ENCODE data around the gene RANGRF. TPM values are rescaled to one million over a fixed set of nuclear protein-coding genes. Genes with fewer than 3 reads are reported as not detected.

The RANGRF gene
- total and polyA plus RNA-seq, 9 donors, result 12.9 to 28.3 (median 22.9) TPM

GRCh38 chr17:8285270-8286181 is 2.9 kb upstream of the RANGRF start:
- Histone ChIP-seq H3K4me3 (ENCODE audit: low read length) (no peak overlapping the region), H3K9me3 (replicated peaks; ENCODE audit: control insufficient read depth, low read depth, low read length) (no peaks in the 10 kb centered on the region), H3K4me1 (ENCODE audit: control insufficient read depth, insufficient read depth, low read length) (peaks cover 16% of the 10 kb centered on the region), H3K27me3 (ENCODE audit: control insufficient read depth, insufficient read depth, low read length) (no peaks in the 10 kb centered on the region), H3K27ac (ENCODE audit: low read length) (no peak overlapping the region), H3K36me3 (ENCODE audit: control insufficient read depth, insufficient read depth, low read length) (no peaks in the 10 kb centered on the region)
- WGBS (ENCODE audit: insufficient coverage), result 86% methylated on average over 3 of the region's 10 CpGs
- no peak for DNase-seq

- Histone ChIP-seq H3K4me3 (ENCODE audit: low read length) (peak overlapping the region; percentile 86), H3K27ac (ENCODE audit: low read length) (peak overlapping the region; percentile 92), H3K36me3 (ENCODE audit: control insufficient read depth, insufficient read depth, low read length) (no peaks in the 10 kb centered on the region), H3K4me1 (ENCODE audit: control insufficient read depth, insufficient read depth, low read length) (peaks cover 16% of the 10 kb centered on the region), H3K9me3 (replicated peaks; ENCODE audit: control insufficient read depth, low read depth, low read length) (no peaks in the 10 kb centered on the region), H3K27me3 (ENCODE audit: control insufficient read depth, insufficient read depth, low read length) (no peaks in the 10 kb centered on the region)
- 44% methylated on average over 8 of the region's 19 CpGs for WGBS (ENCODE audit: insufficient coverage)
- DNase-seq, result no peak
Observed at GRCh38 chr17:8287651-8288335, 677 bp upstream of the RANGRF start.

GRCh38 chr17:8289103-8289397 is 580 bp downstream of the RANGRF start:
- 3% methylated on average over 11 of the region's 17 CpGs for WGBS (ENCODE audit: insufficient coverage)
- Histone ChIP-seq H3K4me1 (ENCODE audit: control insufficient read depth, insufficient read depth, low read length) (peaks cover 16% of the 10 kb centered on the region), H3K9me3 (replicated peaks; ENCODE audit: control insufficient read depth, low read depth, low read length) (no peaks in the 10 kb centered on the region), H3K27ac (ENCODE audit: low read length) (peak overlapping the region; percentile 92), H3K27me3 (ENCODE audit: control insufficient read depth, insufficient read depth, low read length) (no peaks in the 10 kb centered on the region), H3K36me3 (ENCODE audit: control insufficient read depth, insufficient read depth, low read length) (no peaks in the 10 kb centered on the region), H3K4me3 (ENCODE audit: low read length) (peak overlapping the region; percentile 86)
- DNase-seq, result no peak

GRCh38 chr17:8290043-8290442 is 1.6 kb downstream of the RANGRF start:
- Histone ChIP-seq H3K4me1 (ENCODE audit: control insufficient read depth, insufficient read depth, low read length) (peaks cover 25% of the 10 kb centered on the region), H3K4me3 (ENCODE audit: low read length) (no peak overlapping the region), H3K27me3 (ENCODE audit: control insufficient read depth, insufficient read depth, low read length) (no peaks in the 10 kb centered on the region), H3K9me3 (replicated peaks; ENCODE audit: control insufficient read depth, low read depth, low read length) (no peaks in the 10 kb centered on the region), H3K36me3 (ENCODE audit: control insufficient read depth, insufficient read depth, low read length) (no peaks in the 10 kb centered on the region), H3K27ac (ENCODE audit: low read length) (no peak overlapping the region)
- no peak for DNase-seq
- 23% methylated on average over 2 of the region's 3 CpGs for WGBS (ENCODE audit: insufficient coverage)

GRCh38 chr17:8292639-8293395 is 4.3 kb downstream of the RANGRF start:
- H3K4me3 ChIP-seq (ENCODE audit: low read length), result no peak overlapping the region
- H3K27ac ChIP-seq (ENCODE audit: low read length), result no peak overlapping the region
- WGBS (ENCODE audit: insufficient coverage), result 64% methylated on average over 3 of the region's 5 CpGs
- DNase-seq, result no peak
- H3K36me3 ChIP-seq (ENCODE audit: control insufficient read depth, insufficient read depth, low read length), result no peaks in the 10 kb centered on the region
- H3K27me3 ChIP-seq (ENCODE audit: control insufficient read depth, insufficient read depth, low read length), result no peaks in the 10 kb centered on the region
- peaks cover 20% of the 10 kb centered on the region for H3K4me1 ChIP-seq (ENCODE audit: control insufficient read depth, insufficient read depth, low read length)
- no peaks in the 10 kb centered on the region for H3K9me3 ChIP-seq (replicated peaks; ENCODE audit: control insufficient read depth, low read depth, low read length)

- WGBS (ENCODE audit: insufficient coverage), result 88% methylated on average over 7 of the region's 9 CpGs
- no peak for DNase-seq
- Histone ChIP-seq H3K4me3 (ENCODE audit: low read length) (no peak overlapping the region), H3K9me3 (replicated peaks; ENCODE audit: control insufficient read depth, low read depth, low read length) (no peaks in the 10 kb centered on the region), H3K4me1 (ENCODE audit: control insufficient read depth, insufficient read depth, low read length) (peaks cover 12% of the 10 kb centered on the region), H3K27ac (ENCODE audit: low read length) (no peak overlapping the region), H3K27me3 (ENCODE audit: control insufficient read depth, insufficient read depth, low read length) (no peaks in the 10 kb centered on the region), H3K36me3 (ENCODE audit: control insufficient read depth, insufficient read depth, low read length) (no peaks in the 10 kb centered on the region)
Observed at GRCh38 chr17:8294361-8294760, 5.9 kb downstream of the RANGRF start.

- WGBS (ENCODE audit: insufficient coverage), result 6% methylated on average over 15 of the region's 15 CpGs
- H3K4me3 ChIP-seq (ENCODE audit: low read length), result peak overlapping the region; percentile 51
- no peaks in the 10 kb centered on the region for H3K27me3 ChIP-seq (ENCODE audit: control insufficient read depth, insufficient read depth, low read length)
- no peaks in the 10 kb centered on the region for H3K36me3 ChIP-seq (ENCODE audit: control insufficient read depth, insufficient read depth, low read length)
- H3K4me1 ChIP-seq (ENCODE audit: control insufficient read depth, insufficient read depth, low read length), result peaks cover 9% of the 10 kb centered on the region
- H3K27ac ChIP-seq (ENCODE audit: low read length), result peak overlapping the region; percentile 82
- H3K9me3 ChIP-seq (replicated peaks; ENCODE audit: control insufficient read depth, low read depth, low read length), result no peaks in the 10 kb centered on the region
- DNase-seq, result no peak
Observed at GRCh38 chr17:8294814-8295316, 6.4 kb downstream of the RANGRF start.

GRCh38 chr17:8300226-8300625 is 11.8 kb downstream of the RANGRF start:
- no peak overlapping the region for H3K27ac ChIP-seq (ENCODE audit: low read length)
- H3K4me1 ChIP-seq (ENCODE audit: control insufficient read depth, insufficient read depth, low read length), result no peaks in the 10 kb centered on the region
- no peak overlapping the region for H3K4me3 ChIP-seq (ENCODE audit: low read length)
- H3K36me3 ChIP-seq (ENCODE audit: control insufficient read depth, insufficient read depth, low read length), result no peaks in the 10 kb centered on the region
- H3K27me3 ChIP-seq (ENCODE audit: control insufficient read depth, insufficient read depth, low read length), result no peaks in the 10 kb centered on the region
- no peaks in the 10 kb centered on the region for H3K9me3 ChIP-seq (replicated peaks; ENCODE audit: control insufficient read depth, low read depth, low read length)
- 20% methylated on average over 1 of the region's 3 CpGs for WGBS (ENCODE audit: insufficient coverage)
- DNase-seq, result no peak

- H3K27ac ChIP-seq (ENCODE audit: low read length), result no peak overlapping the region
- H3K4me1 ChIP-seq (ENCODE audit: control insufficient read depth, insufficient read depth, low read length), result no peaks in the 10 kb centered on the region
- no peaks in the 10 kb centered on the region for H3K9me3 ChIP-seq (replicated peaks; ENCODE audit: control insufficient read depth, low read depth, low read length)
- 0% methylated on average over 1 of the region's 8 CpGs for WGBS (ENCODE audit: insufficient coverage)
- H3K4me3 ChIP-seq (ENCODE audit: low read length), result no peak overlapping the region
- no peaks in the 10 kb centered on the region for H3K36me3 ChIP-seq (ENCODE audit: control insufficient read depth, insufficient read depth, low read length)
- DNase-seq, result peak; percentile 78
- no peaks in the 10 kb centered on the region for H3K27me3 ChIP-seq (ENCODE audit: control insufficient read depth, insufficient read depth, low read length)
Observed at GRCh38 chr17:8300627-8301242, 12.3 kb downstream of the RANGRF start.
